Smooth muscle cell (in vitro differentiated cells): ENCODE measurements around the gene AHDC1. TPM values are rescaled to one million over a fixed set of nuclear protein-coding genes. Genes with fewer than 3 reads are reported as not detected.

ENCODE experiments used
- DNase-seq: peaks from one replicate; lab custom pipeline; 2025; ENCODE audit not compliant: unreplicated experiment; lab: John Stamatoyannopoulos, UW
- H2AFZ ChIP-seq: fragments of 200-600 bp; sonication (generic); 2 replicates; pipeline ENCODE4 v1.6.0; 2016; ENCODE audit warnings: antibody characterized with exemption, low read depth, mild to moderate bottlenecking
- H3F3A ChIP-seq: fragments of 200-600 bp; sonication (generic); 2 replicates; pipeline ENCODE4 v1.6.0; 2017; ENCODE audit warnings: antibody characterized with exemption, low read depth
- H3K27ac ChIP-seq: fragments of 200-600 bp; sonication (generic); 2 replicates; pipeline ENCODE4 v1.5.1; 2016; ENCODE audit warnings: low read depth, mild to moderate bottlenecking
- H3K27me3 ChIP-seq: fragments of 200-600 bp; sonication (generic); 2 replicates; pipeline ENCODE4 v1.6.1; 2016; ENCODE audit warnings: low read depth, mild to moderate bottlenecking
- H3K36me3 ChIP-seq: fragments of 200-600 bp; sonication (generic); 2 replicates; pipeline ENCODE4 v1.5.1; 2016; ENCODE audit warnings: low read depth
- H3K4me1 ChIP-seq: fragments of 200-600 bp; sonication (generic); 2 replicates; pipeline ENCODE4 v1.5.1; 2016; ENCODE audit warnings: low read depth
- H3K4me2 ChIP-seq: fragments of 200-600 bp; sonication (generic); 2 replicates; pipeline ENCODE4 v1.6.0; 2016; ENCODE audit warnings: mild to moderate bottlenecking
- H3K4me3 ChIP-seq: fragments of 200-600 bp; sonication (generic); 2 replicates; pipeline ENCODE4 v1.5.1; 2016; ENCODE audit warnings: mild to moderate bottlenecking
- H3K79me2 ChIP-seq: fragments of 200-600 bp; sonication (generic); 2 replicates; pipeline ENCODE4 v1.6.0; 2016; ENCODE audit warnings: low read depth, mild to moderate bottlenecking
- H3K9ac ChIP-seq: fragments of 200-600 bp; sonication (generic); 2 replicates; pipeline ENCODE4 v1.6.0; 2016; ENCODE audit warnings: low read depth
- H3K9me3 ChIP-seq: fragments of 200-600 bp; sonication (generic); replicated peaks from 2 replicates; pipeline ENCODE4 v1.5.1; 2016; ENCODE audit warnings: low read depth
- H4K20me1 ChIP-seq: fragments of 200-600 bp; sonication (generic); 2 replicates; pipeline ENCODE4 v1.6.0; 2016; ENCODE audit warnings: low read depth
- WGBS: methylation state at CpG from one replicate; pipeline ENCODE4 v1.1.7; 2016; ENCODE audit warnings: low lambda C conversion rate; 5-methylcytosine and 5-hydroxymethylcytosine counted together
- polyA plus RNA-seq: library from polyadenylated mRNA; unstranded; fragments of >200 nt; fragmentation: Nextera tagmentation; extraction: Ambion mirVana; gene quantifications from 2 replicates; pipeline ENCODE4 v1.2.1, GENCODE V29; 2016
- total RNA-seq: library from RNA; depleted of rRNA; stranded (reverse); fragments of >200 nt; gene quantifications from 2 replicates; pipeline ENCODE4 v1.2.3, GENCODE V29; 2014
- TF ChIP-seq, protein P1 (sequence below): fragments of 200-600 bp; sonication (generic); IDR thresholded peaks from 2 replicates; pipeline ENCODE4 v1.5.1; 2017; ENCODE audit warnings: borderline replicate concordance, mild to moderate bottlenecking, antibody characterized with exemption; ENCODE audit not compliant: insufficient read depth, poor library complexity, severe bottlenecking

AHDC1 gene
- total and polyA plus RNA-seq, 2 experiments from 2014 or later: 12.2 TPM

DNA sequence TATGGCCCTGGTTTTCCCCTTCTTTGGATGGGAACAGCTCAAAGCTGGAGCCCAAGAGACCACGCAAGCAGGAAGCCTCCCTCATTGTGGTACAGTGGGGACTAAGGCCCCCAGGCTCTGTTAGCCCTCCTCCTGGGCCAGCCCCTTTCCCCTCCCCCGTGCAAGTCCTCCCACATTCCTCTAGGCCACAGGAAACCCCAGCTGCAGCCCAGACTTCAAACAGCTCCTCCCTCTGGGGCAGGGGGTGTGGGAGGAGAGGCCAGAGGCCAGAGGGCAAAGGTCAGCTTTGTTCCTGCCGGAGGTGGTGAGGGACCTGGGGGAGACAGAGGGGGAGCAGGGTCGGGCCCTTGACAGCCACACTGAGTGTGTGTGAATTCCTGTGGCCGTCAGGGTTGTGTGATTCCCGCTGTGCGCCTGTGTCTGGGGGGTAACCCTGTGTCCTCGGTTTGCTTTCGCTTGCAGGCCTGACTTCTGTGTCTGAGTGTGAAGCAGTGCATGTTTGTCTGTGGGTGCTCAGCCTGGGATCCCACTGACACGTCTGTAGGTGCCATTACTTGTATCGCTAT is 3.4 kb upstream of the AHDC1 start:
- Histone ChIP-seq H3K27ac (no peak overlapping the region), H3F3A (peaks cover 27% of the 10 kb centered on the region), H3K9me3 (no peaks in the 10 kb centered on the region), H2AFZ (no peak overlapping the region), H3K79me2 (peaks cover 12% of the 10 kb centered on the region), H3K4me1 (peaks cover 42% of the 10 kb centered on the region), H3K36me3 (no peaks in the 10 kb centered on the region), H4K20me1 (peaks cover 5% of the 10 kb centered on the region), H3K4me2 (no peak overlapping the region), H3K4me3 (no peak overlapping the region), H3K9ac (no peak overlapping the region), H3K27me3 (no peaks in the 10 kb centered on the region)
- DNase-seq: no peak
- WGBS: 35% methylated on average over 11 of the region's 11 CpGs
- TF ChIP-seq, protein P1, sequence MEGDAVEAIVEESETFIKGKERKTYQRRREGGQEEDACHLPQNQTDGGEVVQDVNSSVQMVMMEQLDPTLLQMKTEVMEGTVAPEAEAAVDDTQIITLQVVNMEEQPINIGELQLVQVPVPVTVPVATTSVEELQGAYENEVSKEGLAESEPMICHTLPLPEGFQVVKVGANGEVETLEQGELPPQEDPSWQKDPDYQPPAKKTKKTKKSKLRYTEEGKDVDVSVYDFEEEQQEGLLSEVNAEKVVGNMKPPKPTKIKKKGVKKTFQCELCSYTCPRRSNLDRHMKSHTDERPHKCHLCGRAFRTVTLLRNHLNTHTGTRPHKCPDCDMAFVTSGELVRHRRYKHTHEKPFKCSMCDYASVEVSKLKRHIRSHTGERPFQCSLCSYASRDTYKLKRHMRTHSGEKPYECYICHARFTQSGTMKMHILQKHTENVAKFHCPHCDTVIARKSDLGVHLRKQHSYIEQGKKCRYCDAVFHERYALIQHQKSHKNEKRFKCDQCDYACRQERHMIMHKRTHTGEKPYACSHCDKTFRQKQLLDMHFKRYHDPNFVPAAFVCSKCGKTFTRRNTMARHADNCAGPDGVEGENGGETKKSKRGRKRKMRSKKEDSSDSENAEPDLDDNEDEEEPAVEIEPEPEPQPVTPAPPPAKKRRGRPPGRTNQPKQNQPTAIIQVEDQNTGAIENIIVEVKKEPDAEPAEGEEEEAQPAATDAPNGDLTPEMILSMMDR: no peak

- Histone ChIP-seq H3K27ac (peak overlapping the region; percentile 39), H3K79me2 (peaks cover 18% of the 10 kb centered on the region), H2AFZ (no peak overlapping the region), H3F3A (peaks cover 30% of the 10 kb centered on the region), H3K27me3 (no peaks in the 10 kb centered on the region), H3K9me3 (no peaks in the 10 kb centered on the region), H3K36me3 (no peaks in the 10 kb centered on the region), H3K4me2 (peak overlapping the region; percentile 72), H3K9ac (no peak overlapping the region), H3K4me1 (peaks cover 48% of the 10 kb centered on the region), H3K4me3 (no peak overlapping the region), H4K20me1 (peaks cover 11% of the 10 kb centered on the region)
- 52% methylated on average over 3 of the region's 3 CpGs for whole genome bisulfite sequencing
- TF ChIP-seq, protein P1: no peak
- DNase-seq: no peak
These were observed 2.8 kb upstream of the AHDC1 start for GRCh38 chr1:27606708-27607238.

- H3K4me3 ChIP-seq: no peak overlapping the region
- TF ChIP-seq, protein P1: peak; percentile 91
- H3F3A ChIP-seq: peaks cover 38% of the 10 kb centered on the region
- H4K20me1 ChIP-seq: peaks cover 18% of the 10 kb centered on the region
- DNase-seq: no peak
- H3K4me2 ChIP-seq: peak overlapping the region; percentile 72
- H3K79me2 ChIP-seq: peaks cover 25% of the 10 kb centered on the region
- H3K27ac ChIP-seq: peak overlapping the region; percentile 39
- H3K4me1 ChIP-seq: peaks cover 55% of the 10 kb centered on the region
- no peak overlapping the region for H3K9ac ChIP-seq
- 8% methylated on average over 11 of the region's 11 CpGs for WGBS
- H3K27me3 ChIP-seq: no peaks in the 10 kb centered on the region
- H3K9me3 ChIP-seq: no peaks in the 10 kb centered on the region
- H3K36me3 ChIP-seq: no peaks in the 10 kb centered on the region
- no peak overlapping the region for H2AFZ ChIP-seq
These were observed 2.1 kb upstream of the AHDC1 start for GRCh38 chr1:27605796-27606707.
